HG03139 (cell line): ENCODE measurements around the gene ELF2.
"Not testable (repeated sequence)": the region's sequence is repeated elsewhere in the genome, so short reads cannot be mapped to it uniquely, and the experiment has no call there.

Experiments used
- ATAC-seq: cut with Tn5 transposase; IDR thresholded peaks from one replicate; pipeline ENCODE4 v1.9.1; 2021; ENCODE audit not compliant: unreplicated experiment

ELF2 gene

GRCh38 chr4:139144911-139145551 is 32.0 kb downstream of the ELF2 start:
- ATAC-seq = no peak

GRCh38 chr4:139144161-139144859 is 32.7 kb downstream of the ELF2 start:
- ATAC-seq = no peak

DNA sequence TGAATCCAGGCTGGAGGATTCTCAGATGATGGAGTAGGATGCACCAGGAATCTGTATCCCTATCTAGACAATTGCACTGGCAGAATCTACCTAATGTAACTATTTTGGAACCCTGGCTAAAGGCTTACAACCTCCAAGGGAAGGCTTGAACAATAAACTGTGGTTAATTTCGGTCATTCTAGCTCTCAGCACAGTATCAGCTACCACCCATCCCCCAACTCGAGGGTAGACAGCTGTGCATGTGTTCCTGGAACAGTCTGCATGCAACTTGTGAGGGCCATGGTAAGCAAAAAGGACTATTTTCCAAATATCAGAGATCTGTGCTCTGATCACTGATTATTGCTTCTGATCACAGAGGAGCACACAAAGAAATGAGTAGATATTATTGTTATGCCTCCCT is 34.0 kb downstream of the ELF2 start:
- no peak for ATAC-seq

DNA sequence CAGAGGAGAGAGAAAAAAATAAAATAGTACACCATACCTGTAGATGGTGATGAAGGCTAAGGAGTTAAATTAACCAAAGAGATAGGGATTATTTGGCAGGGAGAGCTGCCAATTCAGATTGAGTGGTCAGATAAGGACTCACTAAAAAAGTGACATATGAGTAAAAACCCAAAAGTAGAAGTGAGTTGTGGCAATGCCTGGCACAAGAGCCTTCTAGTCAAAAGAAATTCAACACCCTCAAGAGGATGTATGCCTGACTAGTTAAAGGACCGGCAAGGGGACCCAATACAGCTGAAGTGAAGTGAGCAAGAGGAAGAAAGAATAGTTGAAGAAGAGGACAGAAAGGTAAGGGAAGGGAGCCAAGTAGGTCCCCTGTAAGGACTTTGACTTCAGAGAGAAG is 34.9 kb downstream of the ELF2 start:
- peak; percentile 79 for ATAC-seq

DNA sequence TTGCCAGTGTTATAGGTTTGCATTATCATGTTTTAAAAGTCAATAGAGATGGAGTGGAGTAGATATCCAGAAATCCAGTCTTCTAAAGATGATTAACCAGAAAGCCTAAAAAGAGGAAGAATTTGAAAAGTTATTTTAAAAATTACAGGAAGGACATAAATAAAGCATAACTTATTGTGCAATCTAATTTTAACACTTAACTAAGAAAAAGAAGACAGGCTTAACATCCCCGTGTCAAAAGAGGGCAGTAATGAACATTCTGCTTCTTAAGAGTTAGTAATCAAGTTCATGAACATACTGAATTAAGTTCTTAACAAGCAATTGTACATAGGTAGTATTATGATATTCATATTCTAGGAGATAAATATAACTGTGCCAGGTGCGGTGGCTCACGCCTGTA is 39.3 kb downstream of the ELF2 start:
- no peak for ATAC-seq

DNA sequence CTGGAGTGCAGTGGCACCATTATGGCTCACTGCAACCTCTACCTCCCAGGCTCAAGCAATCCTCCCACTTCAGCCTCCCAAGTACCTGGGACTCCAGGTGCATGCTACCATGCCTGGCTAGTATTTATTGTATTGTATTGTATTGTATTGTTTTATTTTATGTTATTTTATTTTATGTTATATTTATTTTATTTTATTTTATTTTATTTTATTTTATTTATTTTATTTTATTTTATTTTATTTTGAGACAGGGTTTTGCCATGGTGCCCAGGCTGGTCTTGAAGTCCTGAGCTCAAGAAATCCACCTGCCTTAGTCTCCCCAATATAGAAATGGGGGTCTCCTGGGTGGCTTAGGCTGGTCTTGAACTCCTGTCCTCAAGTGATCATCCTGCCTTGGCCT is 42.6 kb downstream of the ELF2 start:
- no peak for ATAC-seq

DNA sequence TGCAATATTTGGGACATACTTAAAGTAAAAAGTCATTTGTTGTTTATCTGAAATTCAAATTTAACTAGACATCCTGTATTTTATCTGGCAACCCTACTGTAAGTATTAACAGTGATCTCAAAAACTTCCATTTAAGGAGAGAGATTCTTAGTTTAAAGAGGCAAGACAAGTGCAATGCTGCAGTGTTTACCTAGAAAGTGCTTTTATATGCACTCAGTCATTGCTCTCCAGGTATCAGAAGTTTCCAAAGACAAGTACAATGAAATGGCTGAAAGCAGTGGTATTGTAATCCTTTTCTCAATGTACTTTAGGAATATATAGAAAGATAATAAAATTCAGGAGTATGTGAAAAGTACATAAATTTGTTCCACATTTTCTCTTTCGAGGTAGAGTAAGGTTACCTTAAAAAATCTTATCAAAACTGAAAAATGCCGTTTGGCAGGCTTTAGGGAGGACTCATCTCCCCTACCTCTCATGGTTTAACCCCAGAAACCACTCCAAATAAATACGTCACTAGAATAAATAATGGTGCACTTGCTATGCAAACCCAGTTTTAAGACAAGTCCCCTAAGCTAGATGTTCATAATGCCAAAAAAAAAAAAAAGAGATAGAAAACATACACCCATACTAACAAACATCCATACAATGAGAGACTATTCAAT is 45.7 kb downstream of the ELF2 start:
- ATAC-seq = no peak

GRCh38 chr4:139129206-139129605 is 47.8 kb downstream of the ELF2 start:
- no peak for ATAC-seq

- no peak for ATAC-seq
Observed at GRCh38 chr4:139126898-139127297, 50.1 kb downstream of the ELF2 start.

DNA sequence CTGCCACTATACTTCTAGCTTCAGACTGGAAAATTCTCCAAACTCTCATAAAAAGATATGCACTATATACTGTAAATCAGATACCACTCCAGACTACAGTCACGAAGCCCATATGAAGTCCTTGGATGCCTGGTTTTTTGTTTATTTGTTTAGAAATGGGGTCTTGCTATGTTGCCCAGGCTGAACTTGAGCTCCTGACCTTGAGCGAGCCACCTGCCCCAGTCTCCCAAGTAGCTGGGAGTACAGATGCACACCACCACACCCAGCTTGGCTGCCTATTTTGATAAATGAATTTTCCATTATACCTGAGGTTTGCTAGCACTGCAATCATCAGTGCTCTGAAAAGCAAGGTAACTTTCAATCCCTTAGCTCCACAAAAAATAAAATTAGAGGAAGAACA is 53.1 kb downstream of the ELF2 start:
- no peak for ATAC-seq

DNA sequence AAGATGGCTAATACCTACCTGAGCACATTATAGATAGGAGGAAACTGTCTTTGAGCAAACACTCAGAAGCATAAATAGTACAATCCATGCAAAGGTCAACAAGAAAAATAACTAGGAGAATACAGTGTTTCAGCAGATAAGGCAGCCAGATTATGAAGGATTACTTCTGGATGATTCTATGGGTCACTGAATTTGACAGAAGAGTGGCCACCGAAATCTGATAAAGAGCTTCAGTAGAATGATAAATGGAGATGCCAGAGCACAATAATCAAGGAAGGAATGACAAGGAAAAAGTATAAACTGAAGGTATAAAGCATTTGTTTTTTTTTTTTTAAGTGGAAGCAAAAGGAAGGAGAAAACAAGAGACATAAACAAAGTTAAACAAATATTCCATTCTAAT is 58.7 kb downstream of the ELF2 start:
- ATAC-seq = no peak

DNA sequence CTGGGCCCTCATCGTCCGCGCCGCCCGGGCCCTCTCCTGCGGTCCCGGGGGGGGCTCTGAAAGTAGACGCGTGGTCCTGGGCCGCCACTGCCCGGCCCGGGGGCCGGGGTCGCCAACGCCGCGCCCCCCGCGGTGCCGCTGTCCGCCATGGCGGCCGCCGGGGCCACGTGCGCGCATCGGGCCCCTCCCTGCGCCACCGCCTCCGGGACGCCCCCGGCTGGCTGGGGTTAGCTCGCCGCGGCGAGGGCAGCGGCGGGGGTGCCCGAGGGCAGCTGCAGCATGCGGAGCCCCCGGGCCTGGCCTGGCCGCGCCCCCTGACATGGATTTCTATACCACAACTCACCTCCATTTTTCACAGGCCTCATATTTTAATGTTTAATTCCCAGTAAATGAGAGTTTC is 61.8 kb downstream of the ELF2 start:
- no peak for ATAC-seq

GRCh38 chr4:139114795-139115194 is 62.2 kb downstream of the ELF2 start:
- ATAC-seq = not testable (repeated sequence)

GRCh38 chr4:139112650-139113049 is 64.4 kb downstream of the ELF2 start:
- ATAC-seq = no peak

DNA sequence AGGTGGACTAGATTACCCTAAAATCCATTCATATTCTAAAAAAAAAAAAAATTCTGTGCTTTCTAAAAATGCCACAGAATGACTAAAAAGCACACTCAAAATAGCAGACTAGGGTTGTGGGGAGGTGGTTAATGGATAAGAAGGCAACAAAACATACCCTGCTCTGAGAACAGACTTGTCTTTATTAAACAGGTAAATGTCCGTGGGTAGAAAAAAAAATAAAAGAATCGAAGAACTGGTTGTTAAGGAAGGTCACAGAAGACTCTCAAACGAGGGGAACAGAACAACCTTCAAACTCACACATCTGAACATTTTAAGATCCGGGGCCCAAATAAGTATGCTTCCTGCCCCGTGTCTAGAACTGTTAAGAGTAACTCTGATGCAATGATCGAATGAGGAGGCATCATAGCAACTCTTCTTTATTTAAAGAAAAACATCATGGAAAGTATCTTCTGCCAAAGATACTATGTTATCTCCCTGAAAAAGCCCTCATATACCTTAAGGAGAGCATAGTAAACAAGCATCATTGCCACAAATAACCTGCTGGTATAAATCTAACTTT is 68.4 kb downstream of the ELF2 start:
- no peak for ATAC-seq

DNA sequence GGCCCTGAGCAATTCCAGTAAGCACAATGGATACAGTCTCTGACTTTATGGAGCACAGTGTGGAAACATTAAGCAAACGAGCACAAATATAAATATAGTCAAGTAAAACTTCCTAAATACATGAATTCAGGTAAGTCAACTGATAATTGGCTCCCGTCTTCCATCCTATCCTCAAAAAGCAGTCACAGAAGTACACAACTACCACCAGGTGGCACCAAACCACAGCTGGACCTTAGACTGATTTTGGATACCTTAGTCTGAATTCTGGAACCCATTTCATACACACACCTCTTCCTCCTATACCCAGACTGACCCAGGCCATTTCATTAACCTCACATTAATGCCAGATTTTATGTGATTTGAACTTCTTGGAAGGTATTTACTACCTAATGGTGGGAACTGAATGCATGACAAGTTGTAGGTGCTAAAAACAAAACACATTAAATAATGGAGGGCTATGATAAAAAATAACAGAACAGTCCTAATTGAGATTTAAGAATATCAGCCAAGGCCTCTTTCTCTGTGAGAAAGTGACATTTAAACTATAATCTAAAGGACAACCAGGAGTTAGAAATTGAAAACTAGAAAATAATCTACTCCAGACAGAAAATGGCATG is 77.5 kb downstream of the ELF2 start:
- ATAC-seq = peak; percentile 87

GRCh38 chr4:139092271-139092670 is 84.7 kb downstream of the ELF2 start:
- no peak for ATAC-seq

DNA sequence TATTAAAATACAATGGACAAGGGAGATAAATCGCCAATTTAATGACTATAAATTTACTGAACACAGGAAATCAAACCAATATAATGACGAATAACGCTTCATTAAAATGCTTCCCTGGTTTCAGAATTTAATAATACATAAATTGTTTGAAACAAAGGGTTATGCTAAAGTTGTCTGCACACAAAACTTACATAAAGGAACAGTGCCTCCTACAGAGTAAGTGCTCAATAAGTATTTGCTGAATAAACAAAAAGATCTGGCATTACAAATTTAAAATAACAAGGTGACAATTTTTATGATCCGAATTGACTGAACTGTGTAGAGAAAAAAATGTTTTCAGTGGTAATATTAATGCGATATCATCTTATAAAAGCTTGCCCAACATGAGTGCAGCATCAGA is 91.9 kb downstream of the ELF2 start:
- no peak for ATAC-seq

DNA sequence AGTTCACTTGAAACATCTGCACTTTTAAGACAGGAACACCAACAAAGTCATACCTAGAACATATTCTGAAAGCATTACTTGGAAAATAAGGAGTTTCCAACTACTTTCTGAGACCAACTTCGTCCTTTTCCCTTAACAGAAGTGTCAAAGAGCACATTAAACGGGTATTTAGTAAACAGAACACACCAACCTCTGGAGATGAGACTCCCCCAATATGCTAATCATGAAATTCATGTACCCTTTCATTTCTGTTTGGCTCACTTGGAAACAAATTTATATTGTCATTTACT is 92.3 kb downstream of the ELF2 start:
- ATAC-seq = no peak

DNA sequence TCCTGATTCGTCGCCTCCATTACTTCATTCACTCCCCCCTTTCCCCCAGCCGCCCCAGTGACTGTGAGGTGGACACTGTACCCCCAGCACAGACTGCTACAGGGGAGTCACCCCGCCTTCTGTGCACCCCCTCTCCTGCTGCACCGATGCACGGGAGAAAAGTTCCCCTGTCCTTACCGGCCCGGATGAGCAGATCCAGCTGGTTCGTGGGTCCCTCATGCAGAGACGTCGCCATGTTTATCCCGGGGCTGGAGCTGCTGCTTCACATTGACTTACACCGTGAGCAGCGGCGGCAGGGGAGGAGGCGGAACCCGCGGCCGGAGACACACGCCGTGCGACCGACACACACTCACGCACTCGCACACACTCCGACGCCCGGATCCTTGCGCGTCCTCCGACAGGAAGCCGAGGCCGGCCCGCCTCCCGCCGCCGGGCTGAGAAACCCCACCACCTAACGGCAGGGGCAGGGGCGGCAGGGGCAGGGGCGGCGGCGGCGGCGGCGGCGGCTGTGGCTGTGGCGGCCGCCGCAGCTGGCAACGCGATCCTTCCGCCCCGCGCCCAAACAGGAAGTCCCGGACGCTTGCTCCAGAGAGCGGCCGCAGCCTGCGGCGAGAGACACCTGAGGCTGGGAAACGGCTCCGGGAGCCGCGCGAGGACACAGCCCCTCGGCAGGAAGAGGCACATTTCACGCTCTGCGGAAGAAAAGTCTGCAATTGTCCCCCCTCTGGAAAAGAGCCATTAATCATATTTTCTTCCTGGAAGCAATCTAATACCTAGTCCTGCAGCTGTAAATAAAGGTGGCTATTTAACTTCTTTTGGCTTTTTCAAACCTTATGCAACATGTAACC is 92.8 kb downstream of the ELF2 start:
- ATAC-seq = peak; percentile 50

DNA sequence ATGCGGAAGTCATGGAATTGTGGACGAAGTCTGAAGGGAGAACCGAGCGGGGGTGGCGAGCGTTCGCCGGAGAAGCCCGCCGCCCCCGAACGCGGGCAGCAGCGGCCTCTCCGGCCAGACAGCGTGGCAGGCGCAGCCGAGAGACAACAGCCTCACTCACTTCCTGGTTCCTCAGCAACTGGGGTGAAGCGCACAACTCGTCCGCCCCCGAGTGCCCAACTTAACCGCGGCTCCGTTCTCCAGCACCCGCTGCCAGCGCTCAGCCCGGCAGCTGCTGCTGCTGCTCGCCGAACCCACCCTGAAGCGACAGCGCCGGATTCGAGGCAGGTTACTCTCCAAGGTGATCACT is 93.4 kb downstream of the ELF2 start:
- peak; percentile 25 for ATAC-seq
